Fibroblast of skin of right quadriceps (primary cell): ENCODE results near the gene SMIM35.
"Not testable (repeated sequence)": the region's sequence is repeated elsewhere in the genome, so short reads cannot be mapped to it uniquely, and the experiment has no call there.

ENCODE experiments used
- DNase-seq: peaks from one replicate; pipeline ENCODE4 v3.0.0-alpha.2; 2013

The SMIM35 gene

DNA sequence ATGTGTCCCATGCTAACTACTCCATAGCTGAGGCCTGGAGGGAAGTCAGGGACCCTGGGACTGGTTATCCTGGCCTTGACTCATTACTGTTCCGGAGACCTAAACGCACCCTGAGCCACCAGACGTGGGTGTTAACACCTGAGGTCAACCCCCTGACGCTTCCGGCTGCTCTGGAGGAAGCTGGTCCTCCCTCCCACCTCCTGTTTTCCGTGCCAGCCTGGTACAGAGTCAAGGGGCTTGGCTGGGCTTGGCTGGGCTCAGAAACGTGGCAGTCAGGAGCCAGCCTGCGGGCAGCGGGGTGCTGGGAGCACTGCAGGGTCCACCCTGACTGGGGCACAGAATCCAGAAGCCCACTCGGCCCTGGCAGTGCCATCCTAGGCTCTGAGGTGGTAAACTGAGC is 7.3 kb downstream of the SMIM35 start:
- no peak for DNase-seq

- DNase-seq: no peak
Observed at GRCh38 chr11:118078911-118079411, 7.8 kb downstream of the SMIM35 start.

- no peak for DNase-seq
Observed at GRCh38 chr11:118076754-118077281, 9.9 kb downstream of the SMIM35 start, which contains the start of gene TMPRSS4. TSS of gene TMPRSS4 (plus strand) at chr11:118077078. CDS start at chr11:118077303, 225 bp downstream.

DNA sequence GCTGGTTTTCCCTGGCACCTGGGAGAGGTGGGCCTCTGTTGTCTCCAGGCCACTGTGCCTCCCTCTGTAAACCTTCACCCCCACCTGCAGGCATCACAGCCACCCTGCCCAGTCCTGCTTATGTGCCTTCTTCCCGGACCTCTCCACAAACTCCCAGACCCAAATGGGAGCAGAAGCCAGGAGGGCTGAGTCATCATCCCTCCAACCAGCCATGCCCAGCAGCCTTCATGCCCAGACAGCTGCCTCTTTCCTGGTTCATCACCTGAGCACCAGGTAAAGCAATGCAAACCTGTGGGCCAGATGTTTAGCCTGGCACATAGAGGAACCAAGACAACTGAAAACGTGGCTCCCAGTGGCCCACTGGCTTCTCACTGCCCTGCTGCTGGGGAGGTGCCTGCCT is 12.0 kb downstream of the SMIM35 start:
- no peak for DNase-seq

- no peak for DNase-seq
Observed at GRCh38 chr11:118074091-118074685, 12.6 kb downstream of the SMIM35 start.

- no peak for DNase-seq
Observed at GRCh38 chr11:118073554-118073953, 13.2 kb downstream of the SMIM35 start.

GRCh38 chr11:118071416-118072030 is 15.2 kb downstream of the SMIM35 start:
- DNase-seq: no peak

DNA sequence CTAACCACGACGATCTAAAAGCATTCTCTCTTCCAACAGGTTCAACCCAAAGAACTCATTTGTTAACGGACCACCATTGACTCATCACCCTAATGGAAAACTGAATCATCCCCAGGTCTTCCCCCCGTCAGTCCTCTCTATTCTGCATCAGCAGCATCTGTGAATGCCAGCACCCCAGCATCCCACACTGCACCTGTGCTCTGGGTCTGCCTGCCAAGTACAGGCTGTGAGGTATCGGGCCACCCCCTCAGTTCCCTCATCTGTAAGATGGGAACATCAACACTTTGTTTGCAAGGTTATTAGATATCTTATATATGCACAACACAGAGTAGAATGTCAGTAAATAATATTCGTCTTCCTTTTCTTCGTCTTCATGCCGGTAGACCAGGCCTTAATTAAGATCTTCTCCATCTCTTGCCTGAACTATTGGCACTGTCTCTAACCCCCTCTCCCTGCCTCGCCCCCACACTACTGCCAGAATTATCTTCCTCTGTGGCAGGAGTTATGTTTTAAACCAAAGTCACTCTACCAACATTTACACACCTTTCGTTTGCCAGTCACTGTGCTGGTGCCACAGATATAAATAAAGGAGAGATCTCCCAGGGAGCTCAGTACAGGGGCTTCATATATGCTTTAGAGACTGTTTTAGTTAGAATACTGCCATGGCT is 17.7 kb downstream of the SMIM35 start:
- DNase-seq: no peak

- no peak for DNase-seq
Observed at GRCh38 chr11:118068206-118068944, 18.4 kb downstream of the SMIM35 start.

DNA sequence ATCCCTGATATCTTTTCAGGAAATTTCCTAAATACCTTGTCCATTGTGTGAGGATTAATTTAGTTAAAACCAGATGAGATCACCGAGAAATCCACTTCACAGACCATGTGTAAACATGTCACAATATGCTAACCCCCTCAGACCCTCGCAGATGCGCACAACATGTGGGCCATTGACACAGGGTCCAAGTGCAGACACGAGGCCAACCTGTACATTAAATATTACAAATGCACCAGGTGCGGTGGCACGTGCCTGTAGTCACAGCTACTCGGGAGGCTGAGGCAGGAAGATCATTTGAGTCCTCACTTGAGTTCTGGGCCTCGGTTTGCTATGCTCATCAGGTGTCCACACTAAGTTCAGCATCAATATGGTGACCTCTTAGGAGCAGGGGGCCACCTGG is 19.8 kb downstream of the SMIM35 start:
- no peak for DNase-seq

DNA sequence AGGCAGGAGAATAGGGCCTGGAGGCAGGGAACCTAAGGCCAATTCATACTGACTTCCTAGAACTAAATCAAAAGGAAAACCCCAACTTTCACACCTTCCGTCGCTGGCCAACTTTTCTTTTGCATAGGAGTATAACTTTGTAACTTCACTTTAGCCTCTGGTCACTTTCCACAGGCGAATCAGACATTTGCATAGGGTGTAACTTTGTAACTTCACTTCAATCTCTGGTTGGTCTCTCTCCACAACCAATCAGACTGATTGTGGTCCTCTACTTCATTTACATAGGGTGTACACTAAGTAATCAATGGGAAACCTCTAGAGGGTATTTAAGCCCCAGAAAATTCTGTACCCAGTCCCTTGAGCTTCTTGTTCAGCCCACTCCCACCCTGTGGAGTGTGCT is 21.4 kb downstream of the SMIM35 start:
- DNase-seq: no peak

DNA sequence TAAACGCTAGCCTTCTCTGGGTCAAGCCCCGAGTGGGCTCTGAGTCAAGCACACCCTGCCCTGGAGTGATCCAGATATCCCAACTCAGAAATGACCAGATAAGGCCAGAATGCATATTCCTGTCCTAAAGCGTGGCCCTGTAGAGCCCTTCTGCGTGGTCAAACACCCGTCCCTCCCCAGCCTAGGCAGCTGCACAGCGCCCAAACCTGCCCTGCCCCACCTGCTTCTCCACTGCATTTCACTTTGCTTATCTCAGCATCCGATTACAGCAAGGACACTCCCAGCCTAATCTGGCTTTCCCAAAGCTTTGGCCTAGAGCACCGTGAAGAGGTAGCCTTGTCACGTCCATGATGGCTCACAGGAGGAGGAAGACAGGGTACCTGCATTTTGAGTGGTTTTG is 21.8 kb downstream of the SMIM35 start:
- no peak for DNase-seq

- DNase-seq: not testable (repeated sequence)
Observed at GRCh38 chr11:118062631-118063030, 24.1 kb downstream of the SMIM35 start.

GRCh38 chr11:118062181-118062580 is 24.6 kb downstream of the SMIM35 start:
- not testable (repeated sequence) for DNase-seq

- DNase-seq: no peak
Observed at GRCh38 chr11:118061586-118062125, 25.1 kb downstream of the SMIM35 start.

GRCh38 chr11:118060869-118061268 is 25.9 kb downstream of the SMIM35 start:
- no peak for DNase-seq

DNA sequence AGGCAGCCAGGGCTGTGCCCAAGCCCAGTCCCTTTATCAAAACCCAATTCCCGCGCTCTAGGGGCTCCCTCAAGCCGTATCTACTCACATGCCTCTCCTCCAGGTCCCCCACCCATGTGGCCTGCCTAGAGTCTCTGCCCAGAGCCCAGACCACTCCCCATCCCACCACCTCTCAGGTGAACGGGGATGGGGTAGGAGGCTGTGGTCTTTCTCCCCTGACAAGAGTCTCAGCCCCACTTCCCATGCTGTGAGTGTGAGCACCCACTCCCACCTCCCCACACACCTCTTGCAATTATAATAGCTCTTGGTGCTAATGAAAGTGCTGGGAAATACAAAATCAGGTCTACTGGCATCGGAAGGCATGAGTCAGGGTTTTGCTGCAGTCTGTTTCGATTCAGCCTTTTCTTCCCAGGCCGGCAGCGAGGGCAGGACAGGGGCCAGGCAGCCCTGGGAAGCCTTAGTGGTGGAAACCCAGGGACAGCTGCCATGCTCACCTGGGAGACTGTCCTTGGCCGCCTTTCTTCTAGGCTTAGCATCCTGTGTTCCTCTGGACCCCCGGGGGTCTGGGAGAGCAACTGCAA is 26.6 kb downstream of the SMIM35 start:
- DNase-seq: no peak

DNA sequence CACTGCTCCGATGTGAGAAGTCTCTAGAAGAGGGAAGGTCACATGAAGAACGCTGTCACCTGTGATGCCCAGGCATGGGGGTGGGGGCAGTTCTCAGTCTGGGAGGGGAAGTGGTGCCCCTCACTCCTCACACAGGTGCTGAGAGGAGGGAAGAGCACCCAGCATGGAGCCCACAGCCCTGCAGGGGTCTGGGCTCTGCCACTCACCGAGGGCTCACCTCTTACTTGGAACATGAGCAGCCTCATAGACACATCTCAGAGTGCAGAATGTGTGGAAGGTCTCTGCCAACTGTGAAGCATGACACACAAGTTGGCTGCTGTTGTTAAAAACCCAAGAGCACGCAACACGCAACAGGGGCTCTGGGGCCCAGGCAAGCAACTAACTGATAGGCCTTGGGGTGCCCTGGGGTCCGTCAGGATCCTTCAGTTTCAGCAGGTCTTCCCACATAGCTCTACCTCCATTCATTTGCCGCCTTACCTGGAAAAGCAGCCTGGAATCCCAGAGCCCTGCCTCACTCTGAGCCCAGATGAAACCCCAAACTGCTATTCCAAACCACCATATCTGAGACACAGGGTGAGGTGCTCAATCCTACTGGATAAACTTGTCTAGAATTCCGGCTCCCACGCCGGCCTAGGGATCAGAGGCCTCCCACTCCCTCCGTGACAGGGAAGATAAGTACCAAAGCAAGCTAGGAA is 27.4 kb downstream of the SMIM35 start:
- DNase-seq: no peak

GRCh38 chr11:118058311-118059245 is 28.2 kb downstream of the SMIM35 start:
- DNase-seq: no peak
